Measurements from ENCODE around the gene DNAH14.

- TF ChIP-seq CTCF (IDR thresholded peaks at IDR 0.05) (no peak), EP300 (IDR thresholded peaks at IDR 0.05) (no peak)
Measured at GRCh38 chr1:225111000-225111399, 181.5 kb downstream of the DNAH14 start.
